AG09319 (cell line): Measurements from ENCODE around the gene HENMT1.

Experiments used
- DNase-seq: peaks from one replicate; pipeline ENCODE4 v3.0.0-alpha.2; 2010; ENCODE audit warnings: low read depth; ENCODE audit errors: extremely low read depth
- CTCF ChIP-seq: IDR thresholded peaks from 2 replicates; pipeline ENCODE4 v1.5.1; 2011; ENCODE audit warnings: low read depth, mild to moderate bottlenecking, inconsistent platforms, low read length, moderate library complexity

The HENMT1 gene

GRCh38 chr1:108639899-108640560 lies 20.9 kb downstream of the HENMT1 start:
- DNase-seq: no peak

GRCh38 chr1:108636876-108637275 lies 24.0 kb downstream of the HENMT1 start:
- no peak for DNase-seq
- no peak for TF ChIP-seq CTCF

More at GRCh38 chr1:108639899-108640560, 20.9 kb downstream of the HENMT1 start:
- TF ChIP-seq CTCF: no peak

GRCh38 chr1:108634521-108634920 lies 26.4 kb downstream of the HENMT1 start:
- no peak for TF ChIP-seq CTCF
- no peak for DNase-seq

GRCh38 chr1:108628665-108629064 lies 32.2 kb downstream of the HENMT1 start:
- no peak for TF ChIP-seq CTCF
- DNase-seq: no peak

GRCh38 chr1:108627951-108628350 lies 32.9 kb downstream of the HENMT1 start:
- no peak for DNase-seq
- TF ChIP-seq CTCF: no peak

- DNase-seq: no peak
Observed at GRCh38 chr1:108627256-108627655, 33.6 kb downstream of the HENMT1 start.

GRCh38 chr1:108624069-108624468 lies 36.8 kb downstream of the HENMT1 start:
- TF ChIP-seq CTCF: no peak
- no peak for DNase-seq

More at GRCh38 chr1:108627256-108627655, 33.6 kb downstream of the HENMT1 start:
- no peak for TF ChIP-seq CTCF
